ENCODE measurements around the gene SNX15.

Gene SNX15

GRCh38 chr11:65086809-65087208, 59.6 kb downstream of the SNX15 start:
- no peak for DNase-seq

GRCh38 chr11:65087216-65087615, 60.0 kb downstream of the SNX15 start:
- DNase-seq = no peak

DNA sequence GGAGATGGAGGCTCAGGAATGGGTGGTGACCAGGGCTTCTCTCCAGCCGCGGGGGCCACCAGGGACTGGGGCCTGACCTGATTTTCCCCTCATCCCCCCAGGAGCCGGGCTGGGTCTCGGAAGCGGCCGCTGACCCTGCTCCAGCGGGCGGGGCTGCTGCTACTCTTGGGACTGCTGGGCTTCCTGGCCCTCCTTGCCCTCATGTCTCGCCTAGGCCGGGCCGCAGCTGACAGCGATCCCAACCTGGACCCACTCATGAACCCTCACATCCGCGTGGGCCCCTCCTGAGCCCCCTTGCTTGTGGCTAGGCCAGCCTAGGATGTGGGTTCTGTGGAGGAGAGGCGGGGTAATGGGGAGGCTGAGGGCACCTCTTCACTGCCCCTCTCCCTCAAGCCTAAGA, 60.6 kb downstream of the SNX15 start:
- DNase-seq = no peak

DNA sequence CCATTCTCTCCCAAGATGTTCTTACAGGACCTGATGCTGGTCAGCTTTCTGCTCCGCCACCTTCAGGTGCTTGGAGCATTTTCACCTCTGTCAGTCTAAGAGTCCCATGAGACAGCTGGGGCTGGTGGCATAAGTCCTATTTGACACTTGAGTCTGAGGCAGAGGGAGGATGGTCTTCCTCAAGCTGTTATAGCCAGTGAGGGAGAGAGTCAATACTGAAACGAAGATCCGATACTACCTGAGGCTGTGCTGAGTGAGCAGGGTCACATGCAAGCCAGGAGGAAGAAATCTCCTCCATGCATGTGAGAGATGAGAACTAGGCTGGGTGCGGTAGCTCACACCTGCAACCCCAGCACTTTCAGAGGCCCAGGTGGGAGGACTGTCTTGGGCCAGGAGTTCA, 62.4 kb downstream of the SNX15 start:
- no peak for DNase-seq

All from SHP77 (cell line).